Kidney (tissue), 14 donors: ENCODE data around the gene ITPR1. TPM values are rescaled to one million over a fixed set of nuclear protein-coding genes. Genes with fewer than 3 reads are reported as not detected.

Experiments used
- DNase-seq, 5 donors: peaks; one replicate each; pipeline ENCODE4 v3.0.0-alpha.2; 2013 to 2020
- FAIRE-seq: peaks from 2 replicates; lab custom pipeline; 2012; peaks lifted over from hg19 to GRCh38; lab: Jason Lieb, UNC
- H3K27ac ChIP-seq, 2 donors: one replicate each; pipeline ENCODE4 v1.7.0; 2013; ENCODE audit warnings: low read depth in 2 of 2, low read length in 2 of 2, inconsistent platforms in 1 of 2
- H3K27me3 ChIP-seq: one replicate; pipeline ENCODE4 v1.7.1; 2013; ENCODE audit warnings: low read length, inconsistent platforms; ENCODE audit not compliant: control insufficient read depth, insufficient read depth
- H3K36me3 ChIP-seq, 3 donors: one replicate each; pipeline versions ENCODE4 v1.7.0 to v1.7.1; 2013; ENCODE audit warnings: low read length in 3 of 3, control low read depth in 1 of 3, inconsistent platforms in 1 of 3; ENCODE audit not compliant: insufficient read depth in 3 of 3, control insufficient read depth in 2 of 3
- H3K4me1 ChIP-seq, 3 donors: one replicate each; pipeline versions ENCODE4 v1.7.0 to v1.7.1; 2013; ENCODE audit warnings: low read length in 3 of 3, inconsistent platforms in 1 of 3, low read depth in 1 of 3; ENCODE audit not compliant: control insufficient read depth in 2 of 3, insufficient read depth in 2 of 3
- H3K4me3 ChIP-seq, 3 donors: one replicate each; pipeline versions ENCODE4 v1.7.0 to v1.8.1; 2013; ENCODE audit warnings: low read length in 3 of 3, control low read depth in 1 of 3, inconsistent platforms in 1 of 3
- H3K9ac ChIP-seq, 3 donors: one replicate each; pipeline versions ENCODE4 v1.7.0 to v1.7.1; 2013; ENCODE audit warnings: low read length in 3 of 3, control low read depth in 1 of 3, inconsistent platforms in 1 of 3
- H3K9me3 ChIP-seq, 3 donors: one replicate each; pipeline versions ENCODE4 v1.7.0 to v1.7.1; 2013; ENCODE audit warnings: low read length in 3 of 3, control low read depth in 1 of 3, inconsistent platforms in 1 of 3; ENCODE audit not compliant: control insufficient read depth in 2 of 3, insufficient read depth in 1 of 3
- CTCF ChIP-seq: IDR thresholded peaks from 3 replicates; pipeline ENCODE4 v1.5.1; 2012; ENCODE audit warnings: mild to moderate bottlenecking, moderate library complexity, borderline replicate concordance; ENCODE audit not compliant: insufficient read depth; ENCODE audit errors: extremely low read depth
- intact Hi-C: fragments of 100-400 bp; cut with DNase I; formaldehyde crosslinking; loops from one replicate; pipeline ENCODE4 v1.11.1; 2022
- polyA plus RNA-seq: library from polyadenylated mRNA; stranded (reverse); fragments of 350-450 nt; fragmentation: Illumina TruSeq; extraction: RNeasy Lipid Tissue Mini Kit (QIAGEN cat#74804); gene quantifications from one replicate; pipeline ENCODE4 v1.2.3, GENCODE V29; 2014; ENCODE audit warnings: low read depth, low replicate concordance; ENCODE audit not compliant: insufficient read depth
- total RNA-seq: library from RNA; stranded (reverse); fragmentation: NEBNext Ultra II Directional; extraction: Animal tissue kit (Norgen Biotek cat#: 25700); gene quantifications from one replicate; pipeline ENCODE4 v1.2.1, GENCODE V29; 2021
- donor health status: control.
- donor health status: control.
- donor health status: control.
- donor health status: control.
- donor health status: control.
- donor health status: DM: yes; HTN: yes; CAD: no.
- donor health status: Normal renal cell carcinoma (clear cell type).

Gene ITPR1
- total and polyA plus RNA-seq, 2 donors from 2014 or later = 30.2 to 81.2 TPM

GRCh38 chr3:4614070-4614469, 120.9 kb downstream of the ITPR1 start:
- Histone ChIP-seq H3K4me3 (no peak overlapping the region), H3K27me3 (no peaks in the 10 kb centered on the region), H3K27ac (no peak overlapping the region), H3K36me3 (no peaks in the 10 kb centered on the region), H3K9ac (no peak overlapping the region), H3K4me1 (no peaks in the 10 kb centered on the region), H3K9me3 (no peaks in the 10 kb centered on the region)
- DNase-seq (no peak), FAIRE-seq (no peak)
- intact Hi-C loops = no loop called here
- no peak for TF ChIP-seq CTCF

GRCh38 chr3:4614927-4615326, 121.8 kb downstream of the ITPR1 start:
- peak in 1 of 5 donors; percentile 20 for DNase-seq
- Histone ChIP-seq H3K9me3 (no peaks in the 10 kb centered on the region), H3K36me3 (no peaks in the 10 kb centered on the region), H3K27ac (no peak overlapping the region), H3K27me3 (no peaks in the 10 kb centered on the region), H3K4me1 (no peaks in the 10 kb centered on the region), H3K9ac (no peak overlapping the region), H3K4me3 (no peak overlapping the region)
- TF ChIP-seq CTCF = no peak
- intact Hi-C loops = no loop called here
- FAIRE-seq = no peak

- intact Hi-C loops = no loop called here
- H3K27ac ChIP-seq = no peak overlapping the region
- no peaks in the 10 kb centered on the region for H3K9me3 ChIP-seq
- peak in 2 of 5 donors; percentile 24 to 30 for DNase-seq
- no peaks in the 10 kb centered on the region for H3K36me3 ChIP-seq
- H3K9ac ChIP-seq = no peak overlapping the region
- H3K4me1 ChIP-seq = no peaks in the 10 kb centered on the region
- no peak for TF ChIP-seq CTCF
- H3K27me3 ChIP-seq = no peaks in the 10 kb centered on the region
- no peak for FAIRE-seq
- no peak overlapping the region for H3K4me3 ChIP-seq
Observed at GRCh38 chr3:4615750-4616149, 122.6 kb downstream of the ITPR1 start.

DNA sequence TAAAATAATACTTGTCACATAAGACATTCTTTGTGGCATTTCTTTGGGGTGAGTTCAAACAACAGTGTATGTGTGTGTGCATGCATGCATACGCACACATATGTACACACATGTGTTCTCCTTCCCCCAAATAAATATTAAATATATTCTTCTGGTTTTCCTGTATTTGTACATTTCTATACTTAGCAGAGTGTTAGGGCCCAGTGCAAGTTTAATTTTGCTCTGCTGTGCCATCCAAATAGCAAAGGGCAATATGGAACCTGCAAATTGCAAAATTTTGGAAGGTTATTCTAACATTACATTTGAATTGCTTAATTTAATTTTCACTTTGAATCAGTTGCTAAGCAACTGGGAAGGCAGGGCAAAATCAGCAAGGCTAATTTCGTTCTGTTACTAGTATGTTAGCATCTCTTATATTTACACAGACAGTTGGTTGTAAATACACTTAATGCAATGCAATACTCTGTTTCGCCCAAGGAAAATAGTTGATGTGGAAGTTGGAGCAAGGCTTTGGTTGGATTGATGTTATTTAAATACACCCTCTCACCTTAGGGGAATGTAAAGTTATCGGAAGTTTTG, 130.4 kb downstream of the ITPR1 start:
- Histone ChIP-seq H3K36me3 (peaks cover 0 to 7% (median 2%) of the 10 kb centered on the region in 3 donors), H3K9ac (no peak overlapping the region), H3K4me1 (no peaks in the 10 kb centered on the region), H3K4me3 (no peak overlapping the region), H3K9me3 (peaks cover 0 to 4% (median 0%) of the 10 kb centered on the region in 3 donors), H3K27me3 (no peaks in the 10 kb centered on the region), H3K27ac (no peak overlapping the region)
- FAIRE-seq (no peak), DNase-seq (no peak)
- TF ChIP-seq CTCF = no peak
- intact Hi-C loops = no loop called here
